GM21737 (cell line): ENCODE data around the gene BOLA3.
"Not testable (repeated sequence)": the region's sequence is repeated elsewhere in the genome, so short reads cannot be mapped to it uniquely, and the experiment has no call there.

Experiments used
- ATAC-seq: cut with Tn5 transposase; IDR thresholded peaks from one replicate; pipeline ENCODE4 v1.9.1; 2021; ENCODE audit warnings: mild to moderate bottlenecking, moderate library complexity; ENCODE audit not compliant: unreplicated experiment

Gene BOLA3

GRCh38 chr2:74105413-74105812 lies 42.3 kb downstream of the BOLA3 start:
- ATAC-seq, result no peak

- ATAC-seq, result no peak
Measured at GRCh38 chr2:74104839-74105238, 42.9 kb downstream of the BOLA3 start.

- no peak for ATAC-seq
Measured at GRCh38 chr2:74103763-74104162, 43.9 kb downstream of the BOLA3 start.

GRCh38 chr2:74102516-74102915 lies 45.2 kb downstream of the BOLA3 start:
- ATAC-seq, result no peak

GRCh38 chr2:74101574-74102300 lies 46.0 kb downstream of the BOLA3 start:
- ATAC-seq, result no peak

- no peak for ATAC-seq
Measured at GRCh38 chr2:74100254-74101216, 47.2 kb downstream of the BOLA3 start.

GRCh38 chr2:74099835-74100234 lies 47.9 kb downstream of the BOLA3 start:
- no peak for ATAC-seq

- ATAC-seq, result no peak
Measured at GRCh38 chr2:74099271-74099670, 48.4 kb downstream of the BOLA3 start.

GRCh38 chr2:74097574-74097973 lies 50.1 kb downstream of the BOLA3 start:
- no peak for ATAC-seq

- no peak for ATAC-seq
Measured at GRCh38 chr2:74096052-74096451, 51.7 kb downstream of the BOLA3 start.

- no peak for ATAC-seq
Measured at GRCh38 chr2:74095632-74096031, 52.1 kb downstream of the BOLA3 start.

GRCh38 chr2:74094291-74094690 lies 53.4 kb downstream of the BOLA3 start:
- ATAC-seq, result no peak

- ATAC-seq, result no peak
Measured at GRCh38 chr2:74093840-74094239, 53.9 kb downstream of the BOLA3 start.

- no peak for ATAC-seq
Measured at GRCh38 chr2:74093426-74093825, 54.3 kb downstream of the BOLA3 start.

- no peak for ATAC-seq
Measured at GRCh38 chr2:74092275-74092674, 55.4 kb downstream of the BOLA3 start.

GRCh38 chr2:74091391-74091790 lies 56.3 kb downstream of the BOLA3 start:
- no peak for ATAC-seq

GRCh38 chr2:74089816-74090745 lies 57.6 kb downstream of the BOLA3 start:
- ATAC-seq, result no peak

- ATAC-seq, result not testable (repeated sequence)
Measured at GRCh38 chr2:74088676-74089075, 59.0 kb downstream of the BOLA3 start.

- ATAC-seq, result no peak
Measured at GRCh38 chr2:74087696-74088095, 60.0 kb downstream of the BOLA3 start.

- ATAC-seq, result no peak
Measured at GRCh38 chr2:74086021-74086420, 61.7 kb downstream of the BOLA3 start.
